OCI-LY3 (cell line): ENCODE data around the gene TIMP4.

Experiments
- EZH2phosphoT487 ChIP-seq: fragments of 200-600 bp; shearing (Covaris generic); IDR thresholded peaks from 2 replicates; pipeline ENCODE4 v1.6.1; 2018; ENCODE audit warnings: antibody characterized with exemption, mixed run types, low read depth
- TF ChIP-seq, protein P1 (sequence below): fragments of 200-600, 300-600 bp; sonication (generic); IDR thresholded peaks from 2 replicates; pipeline ENCODE4 v1.5.1; 2014; ENCODE audit warnings: antibody characterized with exemption, low read length, low read depth

DNA sequence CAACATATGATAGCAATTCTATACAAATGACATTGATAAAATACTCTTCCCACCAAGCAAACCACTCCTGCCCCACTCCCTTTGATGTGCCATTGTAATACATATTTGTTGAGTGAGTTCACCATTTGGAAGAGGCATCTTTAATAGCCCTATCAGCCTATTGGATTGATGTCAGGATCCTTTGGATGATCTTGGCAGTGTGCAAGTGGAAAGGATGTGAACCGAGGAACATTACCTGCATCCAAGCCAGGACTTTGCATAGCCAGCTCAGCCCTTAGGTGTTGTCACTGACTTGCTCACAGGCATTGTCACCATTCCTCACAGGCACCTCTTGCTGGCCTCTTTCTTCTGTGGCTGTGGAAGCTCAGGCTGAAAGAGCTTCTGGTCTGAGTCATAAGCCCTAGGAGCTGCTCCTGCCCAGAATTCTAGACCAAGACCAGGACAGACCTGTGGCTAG is 16.5 kb upstream of the TIMP4 start:
- TF ChIP-seq, protein P1, sequence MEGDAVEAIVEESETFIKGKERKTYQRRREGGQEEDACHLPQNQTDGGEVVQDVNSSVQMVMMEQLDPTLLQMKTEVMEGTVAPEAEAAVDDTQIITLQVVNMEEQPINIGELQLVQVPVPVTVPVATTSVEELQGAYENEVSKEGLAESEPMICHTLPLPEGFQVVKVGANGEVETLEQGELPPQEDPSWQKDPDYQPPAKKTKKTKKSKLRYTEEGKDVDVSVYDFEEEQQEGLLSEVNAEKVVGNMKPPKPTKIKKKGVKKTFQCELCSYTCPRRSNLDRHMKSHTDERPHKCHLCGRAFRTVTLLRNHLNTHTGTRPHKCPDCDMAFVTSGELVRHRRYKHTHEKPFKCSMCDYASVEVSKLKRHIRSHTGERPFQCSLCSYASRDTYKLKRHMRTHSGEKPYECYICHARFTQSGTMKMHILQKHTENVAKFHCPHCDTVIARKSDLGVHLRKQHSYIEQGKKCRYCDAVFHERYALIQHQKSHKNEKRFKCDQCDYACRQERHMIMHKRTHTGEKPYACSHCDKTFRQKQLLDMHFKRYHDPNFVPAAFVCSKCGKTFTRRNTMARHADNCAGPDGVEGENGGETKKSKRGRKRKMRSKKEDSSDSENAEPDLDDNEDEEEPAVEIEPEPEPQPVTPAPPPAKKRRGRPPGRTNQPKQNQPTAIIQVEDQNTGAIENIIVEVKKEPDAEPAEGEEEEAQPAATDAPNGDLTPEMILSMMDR = no peak
- no peak for TF ChIP-seq EZH2phosphoT487
